K562 (cell line): ENCODE results near the gene MED17. TPM values are rescaled to one million over a fixed set of nuclear protein-coding genes. Genes with fewer than 3 reads are reported as not detected.

Experiments used
- CBX2 ChIP-seq: fragments of 200-600 bp; sonication (generic); IDR thresholded peaks from one replicate; pipeline ENCODE4 v1.6.1; 2012; ENCODE audit warnings: mild to moderate bottlenecking, low read length, inconsistent platforms; ENCODE audit not compliant: insufficient read depth, poor library complexity, severe bottlenecking
- CHD2 ChIP-seq: IDR thresholded peaks from 2 replicates; pipeline ENCODE4 v1.6.1; 2011; ENCODE audit warnings: low read depth, low read length
- CLOCK ChIP-seq: fragments of 250-450 bp; sonication (Bioruptor Pico); IDR thresholded peaks from 2 replicates; pipeline ENCODE4 v1.4.0; 2020; ENCODE audit warnings: mild to moderate bottlenecking, moderate library complexity, borderline replicate concordance
- FIP1L1 ChIP-seq: fragments of 200-400 bp; formaldehyde crosslinking; IDR thresholded peaks from 2 replicates; pipeline ENCODE4 v1.6.1; 2018; ENCODE audit warnings: mild to moderate bottlenecking, low read depth, low read length; ENCODE audit not compliant: poor library complexity, severe bottlenecking
- HDAC3 ChIP-seq: fragments of 450-650 bp; IDR thresholded peaks from 2 replicates; pipeline ENCODE4 v1.6.1; 2018; ENCODE audit warnings: borderline replicate concordance, mild to moderate bottlenecking, moderate library complexity; ENCODE audit not compliant: partially characterized antibody
- HDGF ChIP-seq: fragments of 450-650 bp; IDR thresholded peaks from 2 replicates; pipeline ENCODE4 v1.6.1; 2016
- KAT2B ChIP-seq: IDR thresholded peaks from one replicate; pipeline ENCODE4 v1.6.1; 2012; ENCODE audit warnings: low read depth, mild to moderate bottlenecking, control low read depth, inconsistent platforms, low read length, moderate library complexity
- KAT7 ChIP-seq: sonication (generic); formaldehyde crosslinking; IDR thresholded peaks from 2 replicates; pipeline ENCODE4 v1.8.0; 2022; ENCODE audit warnings: missing genetic modification reagents, mild to moderate bottlenecking, borderline replicate concordance
- KDM4B ChIP-seq, 2 experiments: fragments of 450-650 bp in 1 of 2; sonication (generic) in 1 of 2; IDR thresholded peaks; 2 replicates each; pipeline ENCODE4 v1.6.1; 2016 to 2017; ENCODE audit warnings: borderline replicate concordance in 2 of 2, antibody characterized with exemption in 1 of 2, low read depth in 1 of 2, mild to moderate bottlenecking in 1 of 2
- LEF1 ChIP-seq: fragments of 450-650 bp; IDR thresholded peaks from 2 replicates; pipeline ENCODE4 v1.6.1; 2016; ENCODE audit warnings: mild to moderate bottlenecking
- MCM5 ChIP-seq: fragments of 450-650 bp; IDR thresholded peaks from 2 replicates; pipeline ENCODE4 v1.6.1; 2016; ENCODE audit warnings: low read depth
- NR2C2 ChIP-seq, 2 experiments: fragments of 200-800 bp in 1 of 2; sonication (Bioruptor generic) in 1 of 2; sonication (generic) in 1 of 2; formaldehyde crosslinking in 1 of 2; IDR thresholded peaks; 2 replicates each; pipeline versions ENCODE4 v1.6.1 to v1.8.0; 2016 to 2022; ENCODE audit warnings: mild to moderate bottlenecking in 1 of 2, missing compliant biosample characterization in 1 of 2, missing genetic modification characterization in 1 of 2, missing genetic modification reagents in 1 of 2
- PHB ChIP-seq: fragments of 250-450 bp; sonication (Bioruptor Pico); IDR thresholded peaks from 2 replicates; pipeline ENCODE4 v1.5.0; 2021
- PKNOX1 ChIP-seq: fragments of 450-650 bp; IDR thresholded peaks from 2 replicates; pipeline ENCODE4 v1.6.1; 2016
- RAD51 ChIP-seq: fragments of 450-650 bp; IDR thresholded peaks from 2 replicates; pipeline ENCODE4 v1.7.1; 2016; ENCODE audit warnings: low read depth, mild to moderate bottlenecking, borderline replicate concordance
- SMARCA4 ChIP-seq: fragments of 450-650 bp; IDR thresholded peaks from 2 replicates; pipeline ENCODE4 v1.6.1; 2016
- TEAD2 ChIP-seq: fragments of 450-650 bp; IDR thresholded peaks from 2 replicates; pipeline ENCODE4 v1.6.1; 2016; ENCODE audit warnings: missing genetic modification characterization, control low read depth, missing compliant biosample characterization
- ZBTB49 ChIP-seq: sonication (generic); formaldehyde crosslinking; IDR thresholded peaks from 2 replicates; pipeline ENCODE4 v1.8.0; 2022; ENCODE audit warnings: missing genetic modification reagents, mild to moderate bottlenecking, borderline replicate concordance
- polyA plus RNA-seq, 8 experiments: library from polyadenylated mRNA; depleted of rRNA in 4 of 8; stranded (reverse) in 5 of 8; unstranded in 3 of 8; fragments of >200 nt; fragmentation: Nextera tagmentation in 2 of 8; fragmentation: Illumina TruSeq in 1 of 8; extraction: Ambion mirVana in 2 of 8; extraction: Trizol in 1 of 8; gene quantifications; 2 replicates each; pipeline versions ENCODE4 v1.2.1 to v1.2.3, GENCODE V29; 2011 to 2014; ENCODE audit warnings: inconsistent platforms in 1 of 8, missing spikeins in 1 of 8
- total RNA-seq, 7 experiments: library from RNA; depleted of rRNA in 6 of 7; stranded (reverse); fragments of >200 nt in 6 of 7; fragmentation: Illumina TruSeq in 2 of 7; extraction: Trizol in 2 of 7; gene quantifications; 2 replicates each; pipeline versions ENCODE4 v1.2.1 to v1.2.3, GENCODE V29; 2011 to 2021; ENCODE audit warnings: low replicate concordance in 1 of 7
- TF ChIP-seq, protein P1 (sequence below): fragments of 250-450 bp; sonication (Bioruptor Pico); IDR thresholded peaks from 2 replicates; pipeline ENCODE4 v1.9.0; 2021; ENCODE audit warnings: mild to moderate bottlenecking, inconsistent platforms

Gene MED17
- total and polyA plus RNA-seq, 9 of the 15 experiments (the other 6 are each of a cell fraction or from before 2014, with no cell fraction given): 6.7 to 34.7 (median 26.8) TPM

DNA sequence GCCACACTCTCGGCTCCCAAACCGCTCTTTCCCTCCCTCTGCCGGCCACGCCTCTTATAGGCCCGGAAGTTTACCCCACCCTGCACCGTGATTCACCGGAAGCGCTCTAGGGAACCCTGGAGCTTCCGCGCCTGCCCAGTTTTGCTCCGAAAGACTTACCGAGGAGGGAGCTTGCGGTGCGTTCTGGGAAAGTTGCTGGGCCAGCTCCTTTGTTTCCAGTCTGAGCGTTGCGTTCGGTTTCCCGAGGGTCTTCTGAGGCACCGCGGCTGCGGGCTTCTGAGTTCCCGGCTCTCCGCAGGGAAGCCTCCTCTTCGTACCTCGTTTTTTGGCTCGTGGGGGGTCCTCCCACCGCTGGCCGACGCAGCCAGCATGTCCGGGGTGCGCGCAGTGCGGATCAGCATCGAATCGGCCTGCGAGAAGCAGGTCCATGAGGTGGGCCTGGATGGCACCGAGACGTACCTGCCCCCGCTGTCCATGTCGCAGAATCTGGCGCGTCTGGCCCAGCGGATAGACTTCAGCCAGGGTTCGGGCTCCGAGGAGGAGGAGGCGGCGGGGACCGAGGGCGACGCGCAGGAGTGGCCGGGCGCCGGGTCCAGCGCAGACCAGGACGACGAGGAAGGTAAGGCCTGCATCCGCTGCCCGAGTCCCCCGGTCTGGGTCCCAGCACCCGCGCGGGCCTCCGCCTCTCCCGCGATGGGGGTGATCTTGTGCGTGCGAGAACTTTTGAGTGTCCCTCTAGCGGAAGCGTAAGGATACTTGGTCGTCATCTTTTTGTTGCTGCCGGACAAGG is at the start of gene MED17 (continued):
- TF ChIP-seq CLOCK: no peak
- TF ChIP-seq KAT7 (CRISPR knock-in tag): peak; percentile 80; the same call in 1 of the 2 replicates
- TF ChIP-seq HDGF: no peak
- TF ChIP-seq PHB (CRISPR knock-in tag): 0 out of 2 replicates have a peak, but pooled peaks have one; percentile 38
- TF ChIP-seq CBX2: no peak
- no peak for TF ChIP-seq RAD51
- no peak for TF ChIP-seq PKNOX1
- 0 out of 2 replicates have a peak, but pooled peaks have one; percentile 29 for TF ChIP-seq NR2C2 (CRISPR knock-in tag; IDR thresholded peaks at IDR 0.05)
- peak; percentile 90 for TF ChIP-seq NR2C2 (tag; IDR thresholded peaks at IDR 0.05)
- TF ChIP-seq, protein P1, sequence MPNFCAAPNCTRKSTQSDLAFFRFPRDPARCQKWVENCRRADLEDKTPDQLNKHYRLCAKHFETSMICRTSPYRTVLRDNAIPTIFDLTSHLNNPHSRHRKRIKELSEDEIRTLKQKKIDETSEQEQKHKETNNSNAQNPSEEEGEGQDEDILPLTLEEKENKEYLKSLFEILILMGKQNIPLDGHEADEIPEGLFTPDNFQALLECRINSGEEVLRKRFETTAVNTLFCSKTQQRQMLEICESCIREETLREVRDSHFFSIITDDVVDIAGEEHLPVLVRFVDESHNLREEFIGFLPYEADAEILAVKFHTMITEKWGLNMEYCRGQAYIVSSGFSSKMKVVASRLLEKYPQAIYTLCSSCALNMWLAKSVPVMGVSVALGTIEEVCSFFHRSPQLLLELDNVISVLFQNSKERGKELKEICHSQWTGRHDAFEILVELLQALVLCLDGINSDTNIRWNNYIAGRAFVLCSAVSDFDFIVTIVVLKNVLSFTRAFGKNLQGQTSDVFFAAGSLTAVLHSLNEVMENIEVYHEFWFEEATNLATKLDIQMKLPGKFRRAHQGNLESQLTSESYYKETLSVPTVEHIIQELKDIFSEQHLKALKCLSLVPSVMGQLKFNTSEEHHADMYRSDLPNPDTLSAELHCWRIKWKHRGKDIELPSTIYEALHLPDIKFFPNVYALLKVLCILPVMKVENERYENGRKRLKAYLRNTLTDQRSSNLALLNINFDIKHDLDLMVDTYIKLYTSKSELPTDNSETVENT (CRISPR knock-in tag): no peak
- TF ChIP-seq LEF1: no peak
- no peak for TF ChIP-seq KAT2B
- no peak for TF ChIP-seq ZBTB49 (CRISPR knock-in tag)
- TF ChIP-seq MCM5: no peak
- TF ChIP-seq CHD2: peak; percentile 83
- TF ChIP-seq HDAC3: no peak
- no peak for TF ChIP-seq TEAD2
- no peak; a peak in 1 of 4 replicates for TF ChIP-seq KDM4B (IDR thresholded peaks at IDR 0.05; ENCODE audit: borderline replicate concordance in 2 of 2, low read depth in 1 of 2)
- 0 out of 2 replicates have a peak, but pooled peaks have one; percentile 12 for TF ChIP-seq SMARCA4
- no peak for TF ChIP-seq FIP1L1
